Adrenal gland (tissue), 12 donors: Measurements from ENCODE around the gene MAGIX. TPM values are rescaled to one million over a fixed set of nuclear protein-coding genes. Genes with fewer than 3 reads are reported as not detected.

Experiments used
- DNase-seq, 7 donors: peaks; one replicate each; pipeline ENCODE4 v3.0.0-alpha.2; 2019 to 2020
- H3K27ac ChIP-seq, 5 donors: fragments of 200-600 bp; sonication (generic) in 4 of 5; 1 replicate in 3 of 5; 2 replicates in 2 of 5; pipeline versions ENCODE4 v1.5.1 to v1.8.0; 2016 to 2020; ENCODE audit warnings: mild to moderate bottlenecking in 1 of 5
- H3K27me3 ChIP-seq: fragments of 200-600 bp; 2 replicates; pipeline ENCODE4 v1.8.0; 2021
- H3K36me3 ChIP-seq, 2 donors: fragments of 200-600 bp; replicated peaks in 1 of 2; 1 replicate in 1 of 2; 2 replicates in 1 of 2; pipeline versions ENCODE4 v1.5.1 to v1.8.0; 2018 to 2022
- H3K4me1 ChIP-seq, 2 donors: fragments of 200-600 bp; replicated peaks in 1 of 2; 1 replicate in 1 of 2; 2 replicates in 1 of 2; pipeline versions ENCODE4 v1.5.1 to v1.8.0; 2018 to 2021
- H3K4me3 ChIP-seq, 4 donors: fragments of 200-600 bp; sonication (generic) in 3 of 4; one replicate each; pipeline ENCODE4 v1.5.1; 2016 to 2018
- H3K9me3 ChIP-seq, 3 donors: fragments of 200-600 bp; sonication (generic) in 1 of 3; replicated peaks in 1 of 3; 1 replicate in 2 of 3; 2 replicates in 1 of 3; pipeline versions ENCODE4 v1.5.1 to v1.8.0; 2016 to 2021
- CTCF ChIP-seq, 6 experiments: fragments of 450-650 bp in 4 of 6; fragments of 200-600 bp in 2 of 6; sonication (generic) in 1 of 6; IDR thresholded peaks; 1 replicate in 5 of 6; 2 replicates in 1 of 6; pipeline versions ENCODE4 v1.5.1 to v1.8.0; 2016 to 2021; ENCODE audit warnings: antibody characterized with exemption in 6 of 6, mild to moderate bottlenecking in 2 of 6, moderate library complexity in 1 of 6
- POLR2A ChIP-seq, 2 donors: fragments of 450-650 bp; IDR thresholded peaks; one replicate each; pipeline ENCODE4 v1.6.1; 2017; ENCODE audit warnings: antibody characterized with exemption in 2 of 2, mild to moderate bottlenecking in 2 of 2, moderate library complexity in 1 of 2
- WGBS, 4 donors: extraction: QIAGEN DNeasy Blood & Tissue Kit in 2 of 4; methylation state at CpG; one replicate each; pipeline versions ENCODE4 v1.1.5 to v1.1.7; 2013 to 2017; 5-methylcytosine and 5-hydroxymethylcytosine counted together
- intact Hi-C, 2 donors: fragments of 100-400 bp; cut with DNase I; formaldehyde crosslinking; loops; one replicate each; pipeline versions ENCODE4 v1.14.1 to v1.15.0; 2022 to 2023
- polyA plus RNA-seq, 3 donors: library from polyadenylated mRNA; stranded (reverse); fragments of 200-250 nt in 2 of 3; fragments of 350-450 nt in 1 of 3; fragmentation: Illumina TruSeq in 1 of 3; extraction: RNeasy Lipid Tissue Mini Kit (QIAGEN cat#74804) in 1 of 3; gene quantifications; one replicate each; pipeline ENCODE4 v1.2.3, GENCODE V29; 2013 to 2014
- total RNA-seq, 9 donors: library from RNA; depleted of rRNA in 4 of 9; stranded (reverse); fragments of >200 nt in 4 of 9; fragments of 120-200 nt in 1 of 9; fragmentation: NEBNext Ultra II Directional in 1 of 9; extraction: Animal tissue kit (Norgen Biotek cat#: 25700) in 1 of 9; gene quantifications; one replicate each; pipeline versions ENCODE4 v1.1.0 to v1.2.4, GENCODE V29; 2013 to 2023
- donor health status: healthy with polysubstance abuse.
- donor health status: Bipolar disorder and iron deficiency.
- donor health status: DM: yes; HTN: yes; CAD: no.
- donor health status: DM: no; HTN: no; CAD: no.
- donor health status: DM: no; HTN: no; CAD: no.
- donor health status: DM: yes; HTN: yes; CAD: no.

MAGIX gene
- total and polyA plus RNA-seq, 12 donors: 0.59 to 16.2 (median 3.2) TPM

GRCh38 chrX:49198540-49199314 is 36.2 kb downstream of the MAGIX start:
- Histone ChIP-seq H3K4me1 (no peaks in the 10 kb centered on the region), H3K27ac (peak overlapping the region in 1 of 5 donors; percentile 12), H3K36me3 (no peaks in the 10 kb centered on the region), H3K4me3 (no peak overlapping the region), H3K27me3 (no peaks in the 10 kb centered on the region), H3K9me3 (no peaks in the 10 kb centered on the region)
- TF ChIP-seq POLR2A (IDR thresholded peaks at IDR 0.05): no peak
- intact Hi-C loops: loop anchor here in 1 of 2 donors (5.0 kb wide), 1 partner anchor 554 kb away; no protein-coding TSS in a partner anchor
- WGBS, 4 donors: 11 to 45% (median 30%) methylated on average over 10 to 12 of the region's 12 CpGs
- no peak for DNase-seq

GRCh38 chrX:49199315-49199595 is 36.7 kb downstream of the MAGIX start:
- Histone ChIP-seq H3K27ac (no peak overlapping the region), H3K4me3 (no peak overlapping the region), H3K4me1 (no peaks in the 10 kb centered on the region), H3K9me3 (no peaks in the 10 kb centered on the region), H3K36me3 (no peaks in the 10 kb centered on the region), H3K27me3 (no peaks in the 10 kb centered on the region)
- DNase-seq: no peak
- intact Hi-C loops: loop anchor here in 1 of 2 donors (5.0 kb wide), 1 partner anchor 553 kb away; no protein-coding TSS in a partner anchor
- TF ChIP-seq POLR2A (IDR thresholded peaks at IDR 0.05) (no peak), CTCF (IDR thresholded peaks at IDR 0.05) (no peak)
- WGBS, 4 donors: 4 to 45% (median 17%) methylated on average over 11 of the region's 11 CpGs

DNA sequence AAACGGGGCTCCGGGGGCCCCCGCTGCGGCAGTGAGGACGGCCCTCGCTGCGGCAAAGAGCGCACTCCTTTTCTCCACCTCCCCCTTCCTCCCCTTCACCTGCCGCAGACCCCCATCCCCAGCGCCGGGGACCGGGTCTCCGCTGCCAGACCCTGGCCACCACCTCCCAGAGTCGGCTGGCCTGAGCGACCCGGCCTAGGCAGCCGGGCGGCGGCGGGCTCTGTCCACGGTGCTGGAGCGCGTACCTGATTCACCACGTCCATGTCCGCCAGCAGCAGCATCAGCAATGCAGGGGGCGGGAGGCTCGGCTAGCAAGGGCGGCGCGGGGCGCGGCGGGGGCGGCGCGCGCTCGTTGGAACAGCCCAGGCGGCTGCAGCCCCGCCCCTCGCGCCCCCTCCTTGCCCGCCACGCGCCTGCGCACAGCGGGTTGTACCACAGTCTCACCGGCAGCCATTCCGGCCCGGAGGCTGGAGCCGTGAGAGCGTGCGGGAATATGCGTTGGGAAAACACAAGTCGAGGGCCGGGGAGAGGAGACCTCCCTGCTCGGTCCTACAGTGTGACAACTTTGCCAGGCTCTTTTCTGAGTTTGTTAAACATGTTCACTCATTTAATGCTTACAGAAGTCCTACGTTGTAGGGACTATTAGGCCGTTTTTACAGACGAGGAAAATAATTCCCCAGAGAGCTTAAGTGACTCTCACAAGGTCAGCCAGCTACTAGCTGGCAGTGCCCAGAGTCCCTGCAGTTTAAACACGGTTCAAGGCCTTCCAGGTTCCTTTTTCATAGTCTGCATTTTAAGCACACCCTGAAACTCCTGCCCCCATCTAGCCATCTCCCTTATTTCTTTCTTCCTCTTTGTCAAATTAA is 37.6 kb downstream of the MAGIX start, which contains the start of gene SYP:
SYP (minus strand) TSS at position 288 of the 866 bp plus-strand sequence; CDS start at position 281, 7 bp downstream.
- no peaks in the 10 kb centered on the region for H3K36me3 ChIP-seq
- no peak for TF ChIP-seq CTCF (IDR thresholded peaks at IDR 0.05)
- peak; percentile 77 to 89 for TF ChIP-seq POLR2A (IDR thresholded peaks at IDR 0.05)
- H3K4me1 ChIP-seq: no peaks in the 10 kb centered on the region
- WGBS, 4 donors: 0 to 53% (median 15%) methylated on average over 9 to 61 of the region's 61 CpGs
- H3K27ac ChIP-seq: peak within 1 kb of the TSS in 3 of 5 donors; percentile 66 to 86 (median 83)
- intact Hi-C loops: loop anchor here in 1 of 2 donors (5.0 kb wide), 1 partner anchor 552 kb away; no protein-coding TSS in a partner anchor
- no peaks in the 10 kb centered on the region for H3K9me3 ChIP-seq
- DNase-seq: peak; percentile 89 to 95 (median 92)
- H3K4me3 ChIP-seq: peak within 1 kb of the TSS in 1 of 4 donors; percentile 37
- no peaks in the 10 kb centered on the region for H3K27me3 ChIP-seq

GRCh38 chrX:49202022-49202421 is 39.5 kb downstream of the MAGIX start:
- no peak for DNase-seq
- Histone ChIP-seq H3K4me3 (no peak overlapping the region), H3K4me1 (no peaks in the 10 kb centered on the region), H3K9me3 (no peaks in the 10 kb centered on the region), H3K36me3 (no peaks in the 10 kb centered on the region), H3K27ac (no peak overlapping the region), H3K27me3 (peaks cover 6% of the 10 kb centered on the region)
- intact Hi-C loops: no loop called here
- TF ChIP-seq POLR2A (IDR thresholded peaks at IDR 0.05) (no peak), CTCF (IDR thresholded peaks at IDR 0.05) (no peak)
- 84 to 91% (median 89%) methylated on average over 2 of the region's 2 CpGs for WGBS, 4 donors
